Stimulated activated CD4-positive, alpha-beta T cell treated with anti-CD3 and anti-CD28 coated beads, Interleukin-12 subunit alpha, Interleukin-12 subunit beta, amount 100 ng/mL, for 48 hours (primary cell): ENCODE results near the gene TCN2.
"Not testable (repeated sequence)": the region's sequence is repeated elsewhere in the genome, so short reads cannot be mapped to it uniquely, and the experiment has no call there.

Experiments used
- DNase-seq, 3 donors: peaks; one replicate each; pipeline ENCODE4 v3.0.0-alpha.2; 2020; ENCODE audit warnings: low read depth in 2 of 3, low spot score in 1 of 3

TCN2 gene

GRCh38 chr22:30609260-30610185, 2.5 kb downstream of the TCN2 start:
- peak; percentile 16 to 23 (median 19) for DNase-seq

- no peak for DNase-seq
Observed at GRCh38 chr22:30610299-30610698, 3.3 kb downstream of the TCN2 start.

GRCh38 chr22:30611197-30611596, 4.2 kb downstream of the TCN2 start:
- DNase-seq, result no peak

GRCh38 chr22:30612789-30613188, 5.8 kb downstream of the TCN2 start:
- DNase-seq, result no peak

DNA sequence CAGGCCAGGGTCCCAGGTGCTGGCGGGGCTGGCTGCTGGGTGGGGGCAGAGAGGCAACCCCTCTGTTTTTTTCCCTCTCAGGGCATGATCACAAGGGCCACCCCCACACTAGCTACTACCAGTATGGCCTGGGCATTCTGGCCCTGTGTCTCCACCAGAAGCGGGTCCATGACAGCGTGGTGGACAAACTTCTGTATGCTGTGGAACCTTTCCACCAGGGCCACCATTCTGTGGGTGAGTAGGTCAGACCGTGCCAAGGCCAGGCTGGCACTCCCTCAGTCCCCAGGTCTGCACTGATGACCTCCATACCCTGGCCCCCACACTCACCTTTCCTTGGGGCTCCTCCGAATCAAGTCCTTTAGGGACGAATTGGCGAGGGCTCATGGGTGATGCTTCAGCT, 7.3 kb downstream of the TCN2 start:
- no peak for DNase-seq

- no peak for DNase-seq
Observed at GRCh38 chr22:30614879-30615278, 7.9 kb downstream of the TCN2 start.

- DNase-seq, result no peak
Observed at GRCh38 chr22:30615543-30615954, 8.6 kb downstream of the TCN2 start.

- DNase-seq, result no peak
Observed at GRCh38 chr22:30617819-30618218, 10.8 kb downstream of the TCN2 start.

GRCh38 chr22:30619909-30620308, 12.9 kb downstream of the TCN2 start:
- DNase-seq, result not testable (repeated sequence)

- no peak for DNase-seq
Observed at GRCh38 chr22:30626413-30626812, 19.4 kb downstream of the TCN2 start.

DNA sequence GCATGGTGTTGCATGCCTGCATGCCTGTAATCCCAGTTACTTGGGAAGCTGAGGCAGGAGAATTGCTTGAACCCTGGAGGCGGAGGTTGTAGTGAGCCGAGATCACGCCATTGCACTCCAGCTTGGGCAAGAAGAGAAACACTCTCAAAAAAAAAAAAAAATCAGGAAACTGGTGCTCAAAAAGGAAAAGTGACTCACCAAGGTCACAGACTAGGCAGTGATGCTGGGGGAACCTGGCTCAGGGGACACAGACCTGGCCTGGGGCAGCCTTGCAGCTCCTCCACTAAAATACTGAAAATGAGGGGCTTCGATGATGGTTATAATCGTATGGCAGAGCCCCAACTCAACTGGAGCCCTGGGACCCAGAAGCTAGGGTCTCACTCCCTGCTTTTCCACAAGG, 20.5 kb downstream of the TCN2 start:
- no peak for DNase-seq

DNA sequence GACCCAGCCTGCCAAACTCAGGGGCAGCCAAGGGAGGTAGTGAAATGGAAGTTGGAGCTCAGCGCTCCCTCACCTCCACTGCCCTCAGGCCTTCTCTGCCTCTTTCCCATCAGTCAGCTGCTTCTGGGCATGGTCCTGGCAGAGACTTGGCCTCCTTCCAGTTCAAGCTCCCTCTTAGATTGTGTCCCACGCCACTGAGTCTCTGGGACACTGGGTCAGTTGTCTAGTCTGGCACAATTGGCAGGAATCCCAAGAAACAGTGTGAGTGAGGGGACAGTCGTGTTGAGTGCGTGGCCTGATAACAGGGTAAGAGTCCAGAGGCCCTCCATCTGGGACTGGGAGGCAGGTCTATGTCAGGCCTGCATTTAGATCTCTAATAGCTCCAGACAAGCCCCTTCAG, 21.5 kb downstream of the TCN2 start:
- no peak for DNase-seq

DNA sequence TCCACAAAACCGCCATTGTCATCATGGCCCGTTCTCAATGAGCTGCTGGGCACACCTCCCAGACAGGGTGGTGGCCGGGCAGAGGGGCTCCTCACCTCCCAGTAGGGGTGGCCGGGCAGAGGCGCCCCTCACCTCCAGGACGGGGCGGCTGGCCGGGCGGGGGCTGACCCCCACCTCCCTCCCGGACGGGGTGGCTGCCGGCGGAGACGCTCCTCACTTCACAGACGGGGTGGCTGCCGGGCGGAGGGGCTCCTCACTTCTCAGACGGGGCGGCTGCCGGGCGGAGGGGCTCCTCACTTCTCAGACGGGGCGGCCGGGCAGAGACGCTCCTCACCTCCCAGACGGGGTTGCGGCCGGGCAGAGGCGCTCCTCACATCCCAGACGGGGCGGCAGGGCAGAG, 24.5 kb downstream of the TCN2 start:
- not testable (repeated sequence) for DNase-seq

- DNase-seq, result peak; percentile 86 to 88 (median 86)
Observed at GRCh38 chr22:30634471-30635233, 27.7 kb downstream of the TCN2 start.

DNA sequence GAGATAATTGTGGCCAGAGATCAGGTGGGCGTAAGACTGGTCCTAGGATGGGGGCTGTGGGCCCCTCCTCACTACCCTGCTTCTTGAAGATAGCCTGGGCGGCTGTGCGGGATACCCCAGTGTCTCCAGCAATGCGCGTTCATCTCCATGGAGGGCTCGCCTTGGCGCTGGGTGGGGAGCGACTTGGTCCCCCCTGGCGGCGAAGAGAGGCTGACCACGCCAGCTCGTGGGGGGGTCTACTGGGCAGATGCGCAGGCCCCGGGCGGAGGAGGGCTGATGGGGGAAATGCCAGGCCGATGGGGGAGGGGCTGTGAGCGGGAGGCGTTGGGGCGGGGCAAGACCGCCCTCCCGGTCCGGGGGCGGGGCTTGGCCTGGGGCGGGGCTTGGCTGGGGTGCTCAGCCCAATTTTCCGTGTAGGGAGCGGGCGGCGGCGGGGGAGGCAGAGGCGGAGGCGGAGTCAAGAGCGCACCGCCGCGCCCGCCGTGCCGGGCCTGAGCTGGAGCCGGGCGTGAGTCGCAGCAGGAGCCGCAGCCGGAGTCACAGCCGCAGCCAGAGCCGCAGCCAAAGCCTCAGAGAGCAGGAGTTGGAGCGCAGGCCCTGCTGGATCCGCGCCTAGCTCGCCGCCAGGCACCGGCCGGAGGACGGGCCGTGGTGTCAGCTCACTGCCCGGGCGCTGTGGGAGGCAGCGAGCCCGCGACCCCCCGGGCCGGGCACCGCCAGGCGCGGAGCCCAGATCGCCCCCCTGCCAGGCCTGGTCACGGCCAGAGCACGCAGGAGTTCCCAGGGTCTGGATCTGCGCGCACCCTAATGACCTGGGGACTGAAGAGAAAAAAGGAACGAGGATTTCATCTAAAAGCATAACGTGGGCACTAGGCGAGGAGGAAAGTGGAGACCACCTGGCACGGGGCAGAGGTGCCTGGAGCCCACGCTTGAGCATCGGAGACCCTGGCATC, 28.6 kb downstream of the TCN2 start, which contains the start of gene SLC35E4:
TSS of gene SLC35E4 (plus strand) at position 509 of the 953 bp plus-strand sequence. CDS start 670 bp downstream, outside the sequence.
- DNase-seq, result peak; percentile 88 to 96 (median 96)

DNA sequence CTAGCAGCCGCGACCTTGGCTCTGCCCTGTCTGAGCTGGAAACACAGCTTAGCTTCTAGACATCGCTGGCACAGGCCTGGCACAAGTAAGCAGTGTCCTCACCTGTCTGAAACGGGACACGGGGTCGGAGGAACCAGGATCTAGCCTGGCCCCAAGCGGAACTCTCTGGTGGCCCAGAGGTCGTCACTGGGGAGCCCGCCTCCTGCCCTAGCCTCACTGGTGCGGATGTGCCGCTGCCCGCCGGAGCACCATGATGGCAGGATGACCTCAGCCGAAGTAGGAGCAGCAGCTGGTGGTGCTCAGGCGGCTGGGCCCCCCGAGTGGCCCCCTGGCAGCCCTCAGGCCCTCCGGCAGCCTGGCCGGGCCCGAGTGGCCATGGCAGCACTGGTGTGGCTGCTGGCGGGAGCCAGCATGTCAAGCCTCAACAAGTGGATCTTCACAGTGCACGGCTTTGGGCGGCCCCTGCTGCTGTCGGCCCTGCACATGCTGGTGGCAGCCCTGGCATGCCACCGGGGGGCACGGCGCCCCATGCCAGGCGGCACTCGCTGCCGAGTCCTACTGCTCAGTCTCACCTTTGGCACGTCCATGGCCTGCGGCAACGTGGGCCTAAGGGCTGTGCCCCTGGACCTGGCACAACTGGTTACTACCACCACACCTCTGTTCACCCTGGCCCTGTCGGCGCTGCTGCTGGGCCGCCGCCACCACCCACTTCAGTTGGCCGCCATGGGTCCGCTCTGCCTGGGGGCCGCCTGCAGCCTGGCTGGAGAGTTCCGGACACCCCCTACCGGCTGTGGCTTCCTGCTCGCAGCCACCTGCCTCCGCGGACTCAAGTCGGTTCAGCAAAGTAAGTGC, 29.5 kb downstream of the TCN2 start:
- no peak for DNase-seq

DNA sequence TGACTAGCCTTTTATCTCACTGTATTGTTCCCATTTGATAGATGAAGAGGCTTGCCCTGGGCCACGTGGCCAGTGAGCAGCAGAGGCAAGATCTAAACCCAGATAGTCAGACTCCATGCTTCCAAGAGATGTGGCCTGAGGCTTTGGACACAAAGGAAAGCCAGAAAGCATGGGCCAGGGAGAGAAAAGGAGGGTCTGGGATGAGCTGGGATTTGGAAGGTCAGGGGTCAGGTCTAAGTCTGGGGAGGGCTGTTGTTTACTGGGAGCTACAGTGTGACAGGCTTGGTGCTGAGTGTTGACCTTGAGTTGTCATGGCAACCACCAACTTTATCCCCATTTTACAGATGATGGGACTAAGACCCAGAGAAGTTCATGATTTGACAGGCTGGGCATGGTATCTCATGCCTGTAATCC, 30.7 kb downstream of the TCN2 start:
- no peak for DNase-seq

DNA sequence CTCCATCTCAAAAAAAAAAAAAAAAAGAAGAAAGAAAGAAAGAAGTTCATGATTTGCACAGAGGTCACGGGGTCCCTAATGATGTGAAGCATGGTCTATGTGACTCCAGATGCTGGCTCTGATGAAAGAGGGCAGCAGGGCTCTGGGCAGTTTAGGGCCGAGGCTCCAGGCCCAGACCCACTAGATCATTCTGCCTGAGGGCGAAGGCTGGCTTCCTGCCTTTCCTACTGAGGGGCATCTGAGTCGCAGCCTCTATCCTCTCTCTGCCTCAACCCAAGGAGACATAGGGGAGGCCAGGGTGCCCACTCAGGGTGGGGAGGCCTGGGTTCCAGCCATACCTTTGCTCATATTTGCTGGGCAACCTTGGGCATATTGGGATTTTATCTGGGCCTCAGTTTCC, 33.4 kb downstream of the TCN2 start:
- no peak for DNase-seq

- no peak for DNase-seq
Observed at GRCh38 chr22:30640839-30641430, 34.0 kb downstream of the TCN2 start.
